K562 (cell line): ENCODE data around the gene SHISA6. TPM values are rescaled to one million over a fixed set of nuclear protein-coding genes. Genes with fewer than 3 reads are reported as not detected.

Source experiments
- ATAC-seq: fragments of 200-7000 bp; cut with Tn5 transposase; 3 replicates; pipeline ENCODE4 v1.9.1; 2020; ENCODE audit warnings: moderate library complexity
- BruUV-seq: library from RNA; stranded (reverse); fragments of 400-500 nt; replicated peaks from 2 replicates; lab custom pipeline; 2021; lab: Mats Ljungman, UMichigan
- CTCF ChIA-PET: fragments of 300-600 bp; formaldehyde crosslinking; extraction: SDS; loops from one replicate; lab custom pipeline; 2021; ENCODE audit warnings: low intra/inter-chr PET ratio; lab: Yijun Ruan, JAX
- POLR2A ChIA-PET: fragments of 300-600, 350-650 bp; sonication (Branson Sonifier 250); formaldehyde crosslinking; extraction: SDS; loops from one replicate; lab custom pipeline; 2021; ENCODE audit warnings: antibody characterized with exemption, inconsistent platforms; lab: Yijun Ruan, JAX
- DNase-seq, 4 experiments: peaks; one replicate each; pipeline versions ENCODE4 v3.0.0 to v3.0.0-alpha.2; 2011 to 2018; ENCODE audit warnings: low spot score in 3 of 4, mixed read lengths in 3 of 4; ENCODE audit errors: extremely low read depth in 1 of 4
- FAIRE-seq: peaks from 2 replicates; lab custom pipeline; 2011; peaks lifted over from hg19 to GRCh38; lab: Jason Lieb, UNC
- H2AFZ ChIP-seq: 2 replicates; pipeline ENCODE4 v1.6.0; 2011; ENCODE audit warnings: low read depth, low read length, control low read depth, inconsistent platforms
- H3K27ac ChIP-seq: fragments of 200-600 bp; 3 replicates; pipeline ENCODE4 v1.8.0; 2011; ENCODE audit warnings: low read depth, mild to moderate bottlenecking, control low read depth, inconsistent platforms, low read length, moderate library complexity, mixed read lengths; ENCODE audit errors: extremely low read depth
- H3K27me3 ChIP-seq, 2 experiments: fragments of 300-600 bp in 1 of 2; 2 replicates in 1 of 2; 3 replicates in 1 of 2; pipeline versions ENCODE4 v1.6.0 to v1.8.0; 2011; ENCODE audit warnings: inconsistent platforms in 2 of 2, low read length in 2 of 2, mild to moderate bottlenecking in 1 of 2, mixed read lengths in 1 of 2, moderate library complexity in 1 of 2; ENCODE audit not compliant: control insufficient read depth in 2 of 2, insufficient read depth in 2 of 2
- H3K36me3 ChIP-seq: fragments of 300-600 bp; 3 replicates; pipeline ENCODE4 v1.8.0; 2011; ENCODE audit warnings: mild to moderate bottlenecking, low read length, inconsistent platforms; ENCODE audit not compliant: control insufficient read depth, insufficient read depth
- H3K4me1 ChIP-seq, 2 experiments: fragments of 200-600 bp in 1 of 2; replicated peaks in 1 of 2; 2 replicates in 1 of 2; 3 replicates in 1 of 2; pipeline versions ENCODE4 v1.5.1 to v1.8.0; 2011; ENCODE audit warnings: inconsistent platforms in 2 of 2, low read length in 2 of 2, mild to moderate bottlenecking in 1 of 2, mixed read lengths in 1 of 2, moderate library complexity in 1 of 2; ENCODE audit not compliant: control insufficient read depth in 2 of 2, insufficient read depth in 2 of 2
- H3K4me2 ChIP-seq: 2 replicates; pipeline ENCODE4 v1.6.1; 2011; ENCODE audit warnings: low read length, control low read depth, inconsistent platforms, mixed read lengths; ENCODE audit not compliant: insufficient read depth
- H3K4me3 ChIP-seq: fragments of 200-600 bp; sonication (generic), shearing (Covaris generic); 2 replicates; pipeline ENCODE4 v1.5.1; 2016; ENCODE audit warnings: control low read depth, inconsistent platforms
- H3K79me2 ChIP-seq: fragments of 200-600 bp; 3 replicates; pipeline ENCODE4 v1.8.0; 2011; ENCODE audit warnings: low read length, inconsistent platforms; ENCODE audit not compliant: control insufficient read depth, insufficient read depth
- H3K9ac ChIP-seq, 2 experiments: 2 replicates each; pipeline versions ENCODE4 v1.6.0 to v1.6.1; 2011; ENCODE audit warnings: low read depth in 2 of 2, low read length in 2 of 2, control low read depth in 1 of 2, inconsistent platforms in 1 of 2, mild to moderate bottlenecking in 1 of 2, mixed read lengths in 1 of 2; ENCODE audit not compliant: insufficient read depth in 1 of 2
- H3K9me1 ChIP-seq: one replicate; pipeline ENCODE4 v1.6.0; 2011; ENCODE audit warnings: inconsistent platforms, mild to moderate bottlenecking, low read length, moderate library complexity; ENCODE audit not compliant: control insufficient read depth, insufficient read depth
- H3K9me3 ChIP-seq: replicated peaks from 2 replicates; pipeline ENCODE4 v1.5.1; 2011; ENCODE audit warnings: low read depth, low read length, inconsistent platforms; ENCODE audit not compliant: control insufficient read depth, insufficient read depth
- H4K20me1 ChIP-seq: replicated peaks from 2 replicates; pipeline ENCODE4 v1.6.1; 2011; ENCODE audit warnings: low read length, inconsistent platforms, mixed read lengths; ENCODE audit not compliant: control insufficient read depth, insufficient read depth
- ARID2 ChIP-seq: fragments of 450-650 bp; IDR thresholded peaks from 2 replicates; pipeline ENCODE4 v1.6.1; 2017; ENCODE audit warnings: antibody characterized with exemption, mild to moderate bottlenecking
- CREB3 ChIP-seq: fragments of 450-650 bp; conservative IDR thresholded peaks from 2 replicates; pipeline ENCODE4 v1.6.1; 2016; ENCODE audit warnings: missing genetic modification characterization, low read depth, mild to moderate bottlenecking, missing compliant biosample characterization, moderate library complexity
- DMBX1 ChIP-seq: fragments of 250-450 bp; sonication (Bioruptor Pico); IDR thresholded peaks from 2 replicates; pipeline ENCODE4 v1.8.0; 2022; ENCODE audit warnings: inconsistent platforms, mild to moderate bottlenecking, moderate library complexity, borderline replicate concordance
- ELF1 ChIP-seq: fragments of 200-800 bp; sonication (Bioruptor generic); IDR thresholded peaks from 2 replicates; pipeline ENCODE4 v1.6.1; 2016; ENCODE audit warnings: missing genetic modification characterization, missing compliant biosample characterization
- GABPA ChIP-seq: fragments of 200-800 bp; sonication (Bioruptor generic); conservative IDR thresholded peaks from 2 replicates; pipeline ENCODE4 v1.6.1; 2016; ENCODE audit warnings: low read depth, missing genetic modification characterization, missing compliant biosample characterization
- GTF3C2 ChIP-seq: IDR thresholded peaks from 3 replicates; pipeline ENCODE4 v1.6.1; 2011; ENCODE audit warnings: borderline replicate concordance, mild to moderate bottlenecking, moderate library complexity; ENCODE audit not compliant: insufficient read length; ENCODE audit errors: extremely low read depth
- MTA3 ChIP-seq: fragments of 450-650 bp; formaldehyde crosslinking; IDR thresholded peaks from 2 replicates; pipeline ENCODE4 v1.6.1; 2017; ENCODE audit warnings: mild to moderate bottlenecking, borderline replicate concordance
- TCF15 ChIP-seq: fragments of 250-450 bp; sonication (Bioruptor Pico); IDR thresholded peaks from 2 replicates; pipeline ENCODE4 v1.8.0; 2022; ENCODE audit warnings: moderate library complexity, mild to moderate bottlenecking, inconsistent platforms
- YY1 ChIP-seq, 3 experiments: IDR thresholded peaks; 2 replicates each; pipeline ENCODE4 v1.6.1; 2011; ENCODE audit warnings: low read length in 2 of 3, mild to moderate bottlenecking in 2 of 3, moderate library complexity in 2 of 3, borderline replicate concordance in 1 of 3, control low read depth in 1 of 3, low read depth in 1 of 3; ENCODE audit not compliant: insufficient read depth in 3 of 3, insufficient replicate concordance in 2 of 3, control insufficient read depth in 1 of 3, insufficient read length in 1 of 3; ENCODE audit errors: extremely low read depth in 1 of 3
- ZBED1 ChIP-seq: IDR thresholded peaks from 2 replicates; pipeline ENCODE4 v1.6.1; 2014
- ZNF347 ChIP-seq: fragments of 450-650 bp; formaldehyde crosslinking; IDR thresholded peaks from 2 replicates; pipeline ENCODE4 v1.4.0; 2020; ENCODE audit warnings: low read depth, mild to moderate bottlenecking, moderate library complexity
- ZNF445 ChIP-seq: fragments of 250-450 bp; sonication (Bioruptor Pico); IDR thresholded peaks from 2 replicates; pipeline ENCODE4 v1.4.0; 2020; ENCODE audit warnings: low read depth, mild to moderate bottlenecking, moderate library complexity
- ZNF740 ChIP-seq, 3 experiments: fragments of 200-800 bp in 1 of 3; sonication (Bioruptor generic) in 1 of 3; sonication (generic) in 1 of 3; formaldehyde crosslinking in 1 of 3; IDR thresholded peaks; 2 replicates each; pipeline versions ENCODE4 v1.6.1 to v1.8.0; 2016 to 2022; ENCODE audit warnings: mild to moderate bottlenecking in 2 of 3, missing compliant biosample characterization in 2 of 3, missing genetic modification characterization in 2 of 3, missing genetic modification reagents in 1 of 3
- ZNF75A ChIP-seq: fragments of 450-650 bp; formaldehyde crosslinking; IDR thresholded peaks from 2 replicates; pipeline ENCODE4 v1.4.0; 2020; ENCODE audit warnings: mild to moderate bottlenecking
- WGBS: fragments of 100-300 bp; shearing (Covaris generic); methylation state at CpG from one replicate; pipeline ENCODE4 v1.1.6; 2016; ENCODE audit warnings: low coverage, mixed read lengths; ENCODE audit not compliant: insufficient coverage; ENCODE audit errors: missing lambda C conversion rate; 5-methylcytosine and 5-hydroxymethylcytosine counted together
- in situ Hi-C: fragments of 300-500 bp; cut with MboI; formaldehyde crosslinking; loops from 4 replicates; pipeline ENCODE4 v1.15.0; 2018; ENCODE audit warnings: inconsistent platforms, mixed read lengths
- intact Hi-C: fragments of 100-400 bp; cut with micrococcal nuclease; formaldehyde crosslinking; loops from 2 replicates; pipeline ENCODE4 v1.14.2; 2022
- polyA plus RNA-seq, 8 experiments: library from polyadenylated mRNA; depleted of rRNA in 4 of 8; stranded (reverse) in 5 of 8; unstranded in 3 of 8; fragments of >200 nt; fragmentation: Nextera tagmentation in 2 of 8; fragmentation: Illumina TruSeq in 1 of 8; extraction: Ambion mirVana in 2 of 8; extraction: Trizol in 1 of 8; gene quantifications; 2 replicates each; pipeline versions ENCODE4 v1.2.1 to v1.2.3, GENCODE V29; 2011 to 2014; ENCODE audit warnings: inconsistent platforms in 1 of 8, missing spikeins in 1 of 8
- total RNA-seq, 7 experiments: library from RNA; depleted of rRNA in 6 of 7; stranded (reverse); fragments of >200 nt in 6 of 7; fragmentation: Illumina TruSeq in 2 of 7; extraction: Trizol in 2 of 7; gene quantifications; 2 replicates each; pipeline versions ENCODE4 v1.2.1 to v1.2.3, GENCODE V29; 2011 to 2021; ENCODE audit warnings: low replicate concordance in 1 of 7

SHISA6 gene
- total and polyA plus RNA-seq, 9 of the 15 experiments (the other 6 are each of a cell fraction or from before 2014, with no cell fraction given) = not detected

- H3K27ac ChIP-seq = no peak overlapping the region
- no peaks in the 10 kb centered on the region for H3K9me3 ChIP-seq
- no peak overlapping the region for H2AFZ ChIP-seq
- H3K4me3 ChIP-seq = no peak overlapping the region
- in situ Hi-C loops (no loop called here), intact Hi-C loops (no loop called here)
- ATAC-seq = no peak
- no peaks in the 10 kb centered on the region for H3K36me3 ChIP-seq
- H3K9me1 ChIP-seq = no peaks in the 10 kb centered on the region
- H4K20me1 ChIP-seq = no peaks in the 10 kb centered on the region
- no peaks in the 10 kb centered on the region for H3K27me3 ChIP-seq
- no peak overlapping the region for H3K9ac ChIP-seq
- 3% methylated on average over 6 of the region's 9 CpGs for WGBS
- H3K4me1 ChIP-seq = no peaks in the 10 kb centered on the region
- ChIA-PET POLR2A (no interaction called here), CTCF (no interaction called here)
- no peak overlapping the region for H3K4me2 ChIP-seq
- no peak for DNase-seq
- no peak for FAIRE-seq
- TF ChIP-seq ZBED1 (no peak), GABPA (tag) (no peak), ZNF75A (no peak), GTF3C2 (no peak), ZNF740 (CRISPR knock-in tag; IDR thresholded peaks at IDR 0.05) (no peak), ZNF740 (tag; IDR thresholded peaks at IDR 0.05) (no peak), ZNF445 (no peak), MTA3 (no peak), DMBX1 (CRISPR knock-in tag) (no peak), CREB3 (no peak), ARID2 (no peak), ZNF347 (CRISPR knock-in tag) (no peak), ELF1 (no peak), YY1 (IDR thresholded peaks at IDR 0.05; ENCODE audit: borderline replicate concordance in 1 of 3, control insufficient read depth in 1 of 3, extremely low read depth in 1 of 3, insufficient read depth in 3 of 3, insufficient read length in 1 of 3, insufficient replicate concordance in 2 of 3, low read depth in 1 of 3, low read length in 2 of 3) (no peak), TCF15 (CRISPR knock-in tag) (no peak)
- BruUV-seq = no TSS peak
- no peaks in the 10 kb centered on the region for H3K79me2 ChIP-seq
Measured at GRCh38 chr17:11503308-11504035, 262.5 kb downstream of the SHISA6 start.
